Activated CD4-positive, alpha-beta T cell treated with anti-CD3 and anti-CD28 coated beads, Interleukin-2, amount 50 U/mL, for 4 hours (primary cell): ENCODE results near the gene ANKS1A.
"Not testable (repeated sequence)": the region's sequence is repeated elsewhere in the genome, so short reads cannot be mapped to it uniquely, and the experiment has no call there.

Source experiments
- DNase-seq, 2 experiments: peaks; one replicate each; pipeline ENCODE4 v3.0.0-alpha.2; 2020

The ANKS1A gene

GRCh38 chr6:34884996-34885395, 4.1 kb upstream of the ANKS1A start:
- no peak for DNase-seq

- not testable (repeated sequence) for DNase-seq
Measured at GRCh38 chr6:34885837-34886236, 3.2 kb upstream of the ANKS1A start.

GRCh38 chr6:34887753-34888513, 1.1 kb upstream of the ANKS1A start, which contains the start of gene TAF11:
TAF11 (minus strand) TSS chr6:34888042; CDS start chr6:34887957, 85 bp downstream.
- DNase-seq, result peak; percentile 87

GRCh38 chr6:34888514-34888856, 570 bp upstream of the ANKS1A start:
- no peak for DNase-seq

GRCh38 chr6:34890533-34890925, 1.5 kb downstream of the ANKS1A start:
- no peak for DNase-seq

GRCh38 chr6:34891296-34891695, 2.2 kb downstream of the ANKS1A start:
- no peak for DNase-seq

- DNase-seq, result no peak
Measured at GRCh38 chr6:34894693-34895092, 5.6 kb downstream of the ANKS1A start.

GRCh38 chr6:34897130-34897529, 8.1 kb downstream of the ANKS1A start:
- DNase-seq, result no peak

- no peak for DNase-seq
Measured at GRCh38 chr6:34897716-34898115, 8.7 kb downstream of the ANKS1A start.

GRCh38 chr6:34899748-34900147, 10.7 kb downstream of the ANKS1A start:
- not testable (repeated sequence) for DNase-seq

- no peak for DNase-seq
Measured at GRCh38 chr6:34900321-34901031, 11.4 kb downstream of the ANKS1A start.

GRCh38 chr6:34901930-34902329, 12.9 kb downstream of the ANKS1A start:
- DNase-seq, result no peak

GRCh38 chr6:34904990-34905613, 16.0 kb downstream of the ANKS1A start:
- no peak for DNase-seq

- DNase-seq, result no peak
Measured at GRCh38 chr6:34906826-34907225, 17.8 kb downstream of the ANKS1A start.

GRCh38 chr6:34908194-34908593, 19.1 kb downstream of the ANKS1A start:
- DNase-seq, result no peak

- DNase-seq, result no peak
Measured at GRCh38 chr6:34909320-34909883, 20.3 kb downstream of the ANKS1A start.

GRCh38 chr6:34911822-34912221, 22.8 kb downstream of the ANKS1A start:
- no peak for DNase-seq

- peak in 1 of 2 experiments; percentile 15 for DNase-seq
Measured at GRCh38 chr6:34912715-34913464, 23.8 kb downstream of the ANKS1A start.

GRCh38 chr6:34914358-34914757, 25.3 kb downstream of the ANKS1A start:
- DNase-seq, result no peak

- no peak for DNase-seq
Measured at GRCh38 chr6:34916348-34916967, 27.4 kb downstream of the ANKS1A start.

GRCh38 chr6:34917626-34918285, 28.7 kb downstream of the ANKS1A start:
- DNase-seq, result no peak

- no peak for DNase-seq
Measured at GRCh38 chr6:34919651-34920050, 30.6 kb downstream of the ANKS1A start.
